ENCODE results near the gene CDHR4. TPM values are rescaled to one million over a fixed set of nuclear protein-coding genes. Genes with fewer than 3 reads are reported as not detected.

CDHR4 gene
- total RNA-seq, 1 donor from 2014 or later, result not detected

GRCh38 chr3:49805367-49805782 is 5.7 kb upstream of the CDHR4 start:
- Histone ChIP-seq H3F3A (ENCODE audit: low read depth) (peaks cover 18% of the 10 kb centered on the region), H3K79me2 (ENCODE audit: low read depth) (no peaks in the 10 kb centered on the region), H4K20me1 (ENCODE audit: low read depth) (peaks cover 3% of the 10 kb centered on the region), H3K9me3 (ENCODE audit: low read depth) (no peaks in the 10 kb centered on the region), H3K4me2 (no peak overlapping the region), H3K4me1 (peaks cover 22% of the 10 kb centered on the region), H3K4me3 (no peak overlapping the region), H3K9ac (no peak overlapping the region), H2AFZ (replicated peaks) (no peak overlapping the region), H3K36me3 (no peaks in the 10 kb centered on the region), H3K27me3 (peaks cover 40% of the 10 kb centered on the region), H3K27ac (no peak overlapping the region)
- H3K36me3 Mint-ChIP-seq, result no peaks in the 10 kb centered on the region
- no peak for DNase-seq (ENCODE audit: low spot score)
- peaks cover 18% of the 10 kb centered on the region for H3K4me1 Mint-ChIP-seq
- H3K27ac Mint-ChIP-seq, result no peak overlapping the region
- no peaks in the 10 kb centered on the region for H3K9me3 Mint-ChIP-seq
- TF ChIP-seq EZH2 (IDR thresholded peaks at IDR 0.05) (no peak), EZH2phosphoT487 (IDR thresholded peaks at IDR 0.05) (no peak), CTCF (IDR thresholded peaks at IDR 0.05) (no peak)
- peaks cover 24% of the 10 kb centered on the region for H3K27me3 Mint-ChIP-seq (ENCODE audit: insufficient read depth, low read depth)
- peak overlapping the region; percentile 51 for H3K4me3 Mint-ChIP-seq

- peaks cover 40% of the 10 kb centered on the region for H3K27me3 ChIP-seq
- H2AFZ ChIP-seq (replicated peaks), result no peak overlapping the region
- H3K4me1 ChIP-seq, result peaks cover 22% of the 10 kb centered on the region
- TF ChIP-seq CTCF (IDR thresholded peaks at IDR 0.05) (no peak), EZH2phosphoT487 (IDR thresholded peaks at IDR 0.05) (no peak), EZH2 (IDR thresholded peaks at IDR 0.05) (no peak)
- peaks cover 18% of the 10 kb centered on the region for H3K4me1 Mint-ChIP-seq
- peaks cover 26% of the 10 kb centered on the region for H3K27me3 Mint-ChIP-seq (ENCODE audit: insufficient read depth, low read depth)
- peaks cover 3% of the 10 kb centered on the region for H4K20me1 ChIP-seq (ENCODE audit: low read depth)
- H3K4me3 ChIP-seq, result no peak overlapping the region
- no peaks in the 10 kb centered on the region for H3K9me3 ChIP-seq (ENCODE audit: low read depth)
- no peaks in the 10 kb centered on the region for H3K36me3 Mint-ChIP-seq
- H3K36me3 ChIP-seq, result no peaks in the 10 kb centered on the region
- no peak overlapping the region for H3K9ac ChIP-seq
- no peak for DNase-seq (ENCODE audit: low spot score)
- no peaks in the 10 kb centered on the region for H3K79me2 ChIP-seq (ENCODE audit: low read depth)
- no peak overlapping the region for H3K27ac Mint-ChIP-seq
- H3K9me3 Mint-ChIP-seq, result no peaks in the 10 kb centered on the region
- H3F3A ChIP-seq (ENCODE audit: low read depth), result peaks cover 18% of the 10 kb centered on the region
- no peak overlapping the region for H3K27ac ChIP-seq
- peak overlapping the region; percentile 92 for H3K4me3 Mint-ChIP-seq
- peak overlapping the region; percentile 87 for H3K4me2 ChIP-seq
Measured at GRCh38 chr3:49804141-49805041, 4.7 kb upstream of the CDHR4 start.

- H3K4me1 Mint-ChIP-seq, result peaks cover 18% of the 10 kb centered on the region
- Histone ChIP-seq H3K4me2 (peak overlapping the region; percentile 87), H4K20me1 (ENCODE audit: low read depth) (peaks cover 3% of the 10 kb centered on the region), H3K9me3 (ENCODE audit: low read depth) (no peaks in the 10 kb centered on the region), H3K4me3 (peak overlapping the region; percentile 62), H3K36me3 (no peaks in the 10 kb centered on the region), H3K4me1 (peaks cover 22% of the 10 kb centered on the region), H3K27me3 (peaks cover 40% of the 10 kb centered on the region), H3K9ac (no peak overlapping the region), H3K79me2 (ENCODE audit: low read depth) (no peaks in the 10 kb centered on the region), H3K27ac (no peak overlapping the region), H3F3A (ENCODE audit: low read depth) (peaks cover 18% of the 10 kb centered on the region), H2AFZ (replicated peaks) (peak overlapping the region; percentile 98)
- DNase-seq (ENCODE audit: low spot score), result peak; percentile 77
- H3K27ac Mint-ChIP-seq, result no peak overlapping the region
- TF ChIP-seq EZH2phosphoT487 (IDR thresholded peaks at IDR 0.05) (no peak), EZH2 (IDR thresholded peaks at IDR 0.05) (no peak), CTCF (IDR thresholded peaks at IDR 0.05) (no peak)
- peaks cover 26% of the 10 kb centered on the region for H3K27me3 Mint-ChIP-seq (ENCODE audit: insufficient read depth, low read depth)
- no peaks in the 10 kb centered on the region for H3K36me3 Mint-ChIP-seq
- no peaks in the 10 kb centered on the region for H3K9me3 Mint-ChIP-seq
- peak overlapping the region; percentile 92 for H3K4me3 Mint-ChIP-seq
Measured at GRCh38 chr3:49803465-49804140, 3.9 kb upstream of the CDHR4 start.
